ENCODE data around the gene GABRG3.

DNA sequence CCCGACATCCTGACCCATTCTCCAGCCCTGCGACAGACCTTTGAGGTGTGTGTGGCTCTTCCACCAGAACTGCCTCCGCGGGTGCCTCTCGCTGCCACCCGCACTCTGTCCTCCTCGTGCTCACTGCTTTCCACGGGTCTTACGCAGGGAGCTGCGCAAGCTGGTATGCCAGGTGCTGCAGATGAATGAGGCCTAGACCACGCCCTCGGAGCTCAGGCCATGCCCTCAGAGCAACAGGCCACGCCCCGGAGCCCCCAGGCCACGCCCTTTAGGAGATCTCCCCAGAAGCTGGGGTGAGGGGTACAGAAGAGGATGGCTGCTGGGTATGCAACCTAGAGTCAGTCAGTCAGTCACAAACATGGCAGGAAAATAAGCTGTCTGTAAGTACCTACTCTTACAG, 300.3 kb downstream of the GABRG3 start:
- TF ChIP-seq TEAD1 (CRISPR knock-in tag; IDR thresholded peaks at IDR 0.05) (no peak), HMG20B (CRISPR knock-in tag; IDR thresholded peaks at IDR 0.05) (no peak), OTX1 (CRISPR knock-in tag; IDR thresholded peaks at IDR 0.05) (no peak), FOXA1 (IDR thresholded peaks at IDR 0.05; ENCODE audit: borderline replicate concordance) (no peak)
- TF ChIP-seq, protein P1, sequence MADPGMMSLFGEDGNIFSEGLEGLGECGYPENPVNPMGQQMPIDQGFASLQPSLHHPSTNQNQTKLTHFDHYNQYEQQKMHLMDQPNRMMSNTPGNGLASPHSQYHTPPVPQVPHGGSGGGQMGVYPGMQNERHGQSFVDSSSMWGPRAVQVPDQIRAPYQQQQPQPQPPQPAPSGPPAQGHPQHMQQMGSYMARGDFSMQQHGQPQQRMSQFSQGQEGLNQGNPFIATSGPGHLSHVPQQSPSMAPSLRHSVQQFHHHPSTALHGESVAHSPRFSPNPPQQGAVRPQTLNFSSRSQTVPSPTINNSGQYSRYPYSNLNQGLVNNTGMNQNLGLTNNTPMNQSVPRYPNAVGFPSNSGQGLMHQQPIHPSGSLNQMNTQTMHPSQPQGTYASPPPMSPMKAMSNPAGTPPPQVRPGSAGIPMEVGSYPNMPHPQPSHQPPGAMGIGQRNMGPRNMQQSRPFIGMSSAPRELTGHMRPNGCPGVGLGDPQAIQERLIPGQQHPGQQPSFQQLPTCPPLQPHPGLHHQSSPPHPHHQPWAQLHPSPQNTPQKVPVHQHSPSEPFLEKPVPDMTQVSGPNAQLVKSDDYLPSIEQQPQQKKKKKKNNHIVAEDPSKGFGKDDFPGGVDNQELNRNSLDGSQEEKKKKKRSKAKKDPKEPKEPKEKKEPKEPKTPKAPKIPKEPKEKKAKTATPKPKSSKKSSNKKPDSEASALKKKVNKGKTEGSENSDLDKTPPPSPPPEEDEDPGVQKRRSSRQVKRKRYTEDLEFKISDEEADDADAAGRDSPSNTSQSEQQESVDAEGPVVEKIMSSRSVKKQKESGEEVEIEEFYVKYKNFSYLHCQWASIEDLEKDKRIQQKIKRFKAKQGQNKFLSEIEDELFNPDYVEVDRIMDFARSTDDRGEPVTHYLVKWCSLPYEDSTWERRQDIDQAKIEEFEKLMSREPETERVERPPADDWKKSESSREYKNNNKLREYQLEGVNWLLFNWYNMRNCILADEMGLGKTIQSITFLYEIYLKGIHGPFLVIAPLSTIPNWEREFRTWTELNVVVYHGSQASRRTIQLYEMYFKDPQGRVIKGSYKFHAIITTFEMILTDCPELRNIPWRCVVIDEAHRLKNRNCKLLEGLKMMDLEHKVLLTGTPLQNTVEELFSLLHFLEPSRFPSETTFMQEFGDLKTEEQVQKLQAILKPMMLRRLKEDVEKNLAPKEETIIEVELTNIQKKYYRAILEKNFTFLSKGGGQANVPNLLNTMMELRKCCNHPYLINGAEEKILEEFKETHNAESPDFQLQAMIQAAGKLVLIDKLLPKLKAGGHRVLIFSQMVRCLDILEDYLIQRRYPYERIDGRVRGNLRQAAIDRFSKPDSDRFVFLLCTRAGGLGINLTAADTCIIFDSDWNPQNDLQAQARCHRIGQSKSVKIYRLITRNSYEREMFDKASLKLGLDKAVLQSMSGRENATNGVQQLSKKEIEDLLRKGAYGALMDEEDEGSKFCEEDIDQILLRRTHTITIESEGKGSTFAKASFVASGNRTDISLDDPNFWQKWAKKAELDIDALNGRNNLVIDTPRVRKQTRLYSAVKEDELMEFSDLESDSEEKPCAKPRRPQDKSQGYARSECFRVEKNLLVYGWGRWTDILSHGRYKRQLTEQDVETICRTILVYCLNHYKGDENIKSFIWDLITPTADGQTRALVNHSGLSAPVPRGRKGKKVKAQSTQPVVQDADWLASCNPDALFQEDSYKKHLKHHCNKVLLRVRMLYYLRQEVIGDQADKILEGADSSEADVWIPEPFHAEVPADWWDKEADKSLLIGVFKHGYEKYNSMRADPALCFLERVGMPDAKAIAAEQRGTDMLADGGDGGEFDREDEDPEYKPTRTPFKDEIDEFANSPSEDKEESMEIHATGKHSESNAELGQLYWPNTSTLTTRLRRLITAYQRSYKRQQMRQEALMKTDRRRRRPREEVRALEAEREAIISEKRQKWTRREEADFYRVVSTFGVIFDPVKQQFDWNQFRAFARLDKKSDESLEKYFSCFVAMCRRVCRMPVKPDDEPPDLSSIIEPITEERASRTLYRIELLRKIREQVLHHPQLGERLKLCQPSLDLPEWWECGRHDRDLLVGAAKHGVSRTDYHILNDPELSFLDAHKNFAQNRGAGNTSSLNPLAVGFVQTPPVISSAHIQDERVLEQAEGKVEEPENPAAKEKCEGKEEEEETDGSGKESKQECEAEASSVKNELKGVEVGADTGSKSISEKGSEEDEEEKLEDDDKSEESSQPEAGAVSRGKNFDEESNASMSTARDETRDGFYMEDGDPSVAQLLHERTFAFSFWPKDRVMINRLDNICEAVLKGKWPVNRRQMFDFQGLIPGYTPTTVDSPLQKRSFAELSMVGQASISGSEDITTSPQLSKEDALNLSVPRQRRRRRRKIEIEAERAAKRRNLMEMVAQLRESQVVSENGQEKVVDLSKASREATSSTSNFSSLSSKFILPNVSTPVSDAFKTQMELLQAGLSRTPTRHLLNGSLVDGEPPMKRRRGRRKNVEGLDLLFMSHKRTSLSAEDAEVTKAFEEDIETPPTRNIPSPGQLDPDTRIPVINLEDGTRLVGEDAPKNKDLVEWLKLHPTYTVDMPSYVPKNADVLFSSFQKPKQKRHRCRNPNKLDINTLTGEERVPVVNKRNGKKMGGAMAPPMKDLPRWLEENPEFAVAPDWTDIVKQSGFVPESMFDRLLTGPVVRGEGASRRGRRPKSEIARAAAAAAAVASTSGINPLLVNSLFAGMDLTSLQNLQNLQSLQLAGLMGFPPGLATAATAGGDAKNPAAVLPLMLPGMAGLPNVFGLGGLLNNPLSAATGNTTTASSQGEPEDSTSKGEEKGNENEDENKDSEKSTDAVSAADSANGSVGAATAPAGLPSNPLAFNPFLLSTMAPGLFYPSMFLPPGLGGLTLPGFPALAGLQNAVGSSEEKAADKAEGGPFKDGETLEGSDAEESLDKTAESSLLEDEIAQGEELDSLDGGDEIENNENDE (IDR thresholded peaks at IDR 0.05; ENCODE audit: low read depth, low read length) = no peak
- TF ChIP-seq, protein P2, sequence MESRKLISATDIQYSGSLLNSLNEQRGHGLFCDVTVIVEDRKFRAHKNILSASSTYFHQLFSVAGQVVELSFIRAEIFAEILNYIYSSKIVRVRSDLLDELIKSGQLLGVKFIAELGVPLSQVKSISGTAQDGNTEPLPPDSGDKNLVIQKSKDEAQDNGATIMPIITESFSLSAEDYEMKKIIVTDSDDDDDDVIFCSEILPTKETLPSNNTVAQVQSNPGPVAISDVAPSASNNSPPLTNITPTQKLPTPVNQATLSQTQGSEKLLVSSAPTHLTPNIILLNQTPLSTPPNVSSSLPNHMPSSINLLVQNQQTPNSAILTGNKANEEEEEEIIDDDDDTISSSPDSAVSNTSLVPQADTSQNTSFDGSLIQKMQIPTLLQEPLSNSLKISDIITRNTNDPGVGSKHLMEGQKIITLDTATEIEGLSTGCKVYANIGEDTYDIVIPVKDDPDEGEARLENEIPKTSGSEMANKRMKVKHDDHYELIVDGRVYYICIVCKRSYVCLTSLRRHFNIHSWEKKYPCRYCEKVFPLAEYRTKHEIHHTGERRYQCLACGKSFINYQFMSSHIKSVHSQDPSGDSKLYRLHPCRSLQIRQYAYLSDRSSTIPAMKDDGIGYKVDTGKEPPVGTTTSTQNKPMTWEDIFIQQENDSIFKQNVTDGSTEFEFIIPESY (CRISPR knock-in tag; IDR thresholded peaks at IDR 0.05) = no peak

Measured in K562 (cell line).